Breast epithelium (tissue), 4 donors: ENCODE results near the gene OR11A1. TPM values are rescaled to one million over a fixed set of nuclear protein-coding genes. Genes with fewer than 3 reads are reported as not detected.

Experiments used
- DNase-seq, 2 donors: peaks; one replicate each; pipeline ENCODE4 v3.0.0-alpha.2; 2019; ENCODE audit warnings: low spot score in 2 of 2
- H3K27ac ChIP-seq, 2 donors: fragments of 200-600 bp; sonication (generic) in 1 of 2; one replicate each; pipeline ENCODE4 v1.5.1; 2016 to 2019; ENCODE audit warnings: mild to moderate bottlenecking in 1 of 2
- H3K27me3 ChIP-seq, 2 donors: fragments of 200-600 bp; sonication (generic) in 1 of 2; one replicate each; pipeline versions ENCODE4 v1.5.1 to v1.6.0; 2017 to 2019; ENCODE audit warnings: control low read depth in 1 of 2, mild to moderate bottlenecking in 1 of 2
- H3K36me3 ChIP-seq: fragments of 200-600 bp; one replicate; pipeline ENCODE4 v1.5.1; 2019
- H3K4me1 ChIP-seq, 2 donors: fragments of 200-600 bp; sonication (generic); one replicate each; pipeline ENCODE4 v1.5.1; 2016 to 2019; ENCODE audit warnings: control low read depth in 1 of 2
- H3K4me3 ChIP-seq, 3 donors: fragments of 200-600 bp; sonication (generic); 1 replicate in 2 of 3; 2 replicates in 1 of 3; pipeline ENCODE4 v1.5.1; 2016 to 2019; ENCODE audit warnings: mild to moderate bottlenecking in 3 of 3, moderate library complexity in 2 of 3
- H3K9me3 ChIP-seq, 2 donors: fragments of 200-600 bp; sonication (generic) in 1 of 2; one replicate each; pipeline ENCODE4 v1.5.1; 2016 to 2019; ENCODE audit warnings: control low read depth in 1 of 2
- CTCF ChIP-seq, 3 donors: fragments of 450-650 bp; IDR thresholded peaks; one replicate each; pipeline ENCODE4 v1.5.1; 2016 to 2017; ENCODE audit warnings: antibody characterized with exemption in 3 of 3, mild to moderate bottlenecking in 3 of 3, moderate library complexity in 3 of 3
- POLR2A ChIP-seq: fragments of 450-650 bp; IDR thresholded peaks from one replicate; pipeline ENCODE4 v1.6.1; 2016; ENCODE audit warnings: antibody characterized with exemption, mild to moderate bottlenecking, moderate library complexity
- POLR2AphosphoS5 ChIP-seq, 3 donors: sonication (generic); formaldehyde crosslinking; IDR thresholded peaks; one replicate each; pipeline ENCODE4 v1.6.1; 2017; ENCODE audit warnings: antibody characterized with exemption in 3 of 3
- intact Hi-C: fragments of 100-400 bp; cut with DNase I; formaldehyde crosslinking; loops from one replicate; pipeline ENCODE4 v1.15.1; 2023; ENCODE audit warnings: low total_unique reads
- total RNA-seq, 3 donors: library from RNA; depleted of rRNA; stranded (reverse); fragments of >200 nt; gene quantifications; one replicate each; pipeline ENCODE4 v1.1.0, GENCODE V29; 2016

OR11A1 gene
- total RNA-seq, 3 donors from 2014 or later, result not detected

GRCh38 chr6:29502181-29502580 lies 45.3 kb upstream of the OR11A1 start:
- Histone ChIP-seq H3K36me3 (no peaks in the 10 kb centered on the region), H3K27me3 (no peaks in the 10 kb centered on the region), H3K9me3 (no peaks in the 10 kb centered on the region), H3K4me3 (no peak overlapping the region), H3K4me1 (no peaks in the 10 kb centered on the region), H3K27ac (no peak overlapping the region)
- intact Hi-C loops, result no loop called here
- no peak for DNase-seq
- TF ChIP-seq POLR2AphosphoS5 (IDR thresholded peaks at IDR 0.05) (no peak), CTCF (IDR thresholded peaks at IDR 0.05) (no peak), POLR2A (no peak)

- Histone ChIP-seq H3K4me1 (no peaks in the 10 kb centered on the region), H3K27ac (no peak overlapping the region), H3K9me3 (no peaks in the 10 kb centered on the region), H3K27me3 (no peaks in the 10 kb centered on the region), H3K4me3 (no peak overlapping the region), H3K36me3 (no peaks in the 10 kb centered on the region)
- TF ChIP-seq POLR2A (no peak), POLR2AphosphoS5 (IDR thresholded peaks at IDR 0.05) (no peak), CTCF (IDR thresholded peaks at IDR 0.05) (no peak)
- no peak for DNase-seq
- intact Hi-C loops, result no loop called here
Observed at GRCh38 chr6:29501106-29501505, 44.2 kb upstream of the OR11A1 start.

- Histone ChIP-seq H3K4me3 (no peak overlapping the region), H3K27me3 (no peaks in the 10 kb centered on the region), H3K4me1 (no peaks in the 10 kb centered on the region), H3K9me3 (no peaks in the 10 kb centered on the region), H3K36me3 (no peaks in the 10 kb centered on the region), H3K27ac (no peak overlapping the region)
- DNase-seq, result no peak
- no peak for TF ChIP-seq POLR2AphosphoS5 (IDR thresholded peaks at IDR 0.05)
- no peak for TF ChIP-seq POLR2A
- TF ChIP-seq CTCF (IDR thresholded peaks at IDR 0.05), result no peak
- intact Hi-C loops, result no loop called here
Observed at GRCh38 chr6:29500594-29500993, 43.7 kb upstream of the OR11A1 start.

GRCh38 chr6:29499704-29500103 lies 42.8 kb upstream of the OR11A1 start:
- H3K4me3 ChIP-seq, result no peak overlapping the region
- no peak for DNase-seq
- H3K27me3 ChIP-seq, result no peaks in the 10 kb centered on the region
- H3K27ac ChIP-seq, result no peak overlapping the region
- no peaks in the 10 kb centered on the region for H3K36me3 ChIP-seq
- no peaks in the 10 kb centered on the region for H3K4me1 ChIP-seq
- intact Hi-C loops, result no loop called here
- no peak for TF ChIP-seq POLR2AphosphoS5 (IDR thresholded peaks at IDR 0.05)
- TF ChIP-seq CTCF (IDR thresholded peaks at IDR 0.05), result no peak
- TF ChIP-seq POLR2A, result no peak
- H3K9me3 ChIP-seq, result no peaks in the 10 kb centered on the region

- Histone ChIP-seq H3K36me3 (no peaks in the 10 kb centered on the region), H3K9me3 (no peaks in the 10 kb centered on the region), H3K4me1 (no peaks in the 10 kb centered on the region), H3K27ac (no peak overlapping the region), H3K27me3 (no peaks in the 10 kb centered on the region), H3K4me3 (no peak overlapping the region)
- DNase-seq, result no peak
- TF ChIP-seq POLR2A (no peak), POLR2AphosphoS5 (IDR thresholded peaks at IDR 0.05) (no peak), CTCF (IDR thresholded peaks at IDR 0.05) (no peak)
- intact Hi-C loops, result no loop called here
Observed at GRCh38 chr6:29496961-29497360, 40.1 kb upstream of the OR11A1 start.
